ENCODE data around the gene FAM131B.

- TF ChIP-seq CTCF (IDR thresholded peaks at IDR 0.05) (no peak), POLR2A (IDR thresholded peaks at IDR 0.05) (no peak)
Observed at GRCh38 chr7:143356414-143357050, 6.0 kb downstream of the FAM131B start.

Data from lower leg skin (tissue), 3 donors.